Astrocyte of the spinal cord (primary cell): Measurements from ENCODE around the gene NANS.

Experiments
- DNase-seq: peaks from one replicate; pipeline ENCODE4 v3.0.0; 2011; ENCODE audit warnings: low read depth, low spot score
- H3K4me3 ChIP-seq: 2 replicates; pipeline ENCODE4 v1.5.1; 2011; ENCODE audit warnings: low read depth, mild to moderate bottlenecking, low read length, moderate library complexity
- in situ Hi-C: cut with HindIII; loops from 2 replicates; pipeline ENCODE4 v1.10.0; 2017; ENCODE audit warnings: low sequenced_read_pairs
- TF ChIP-seq, protein P1 (sequence below): IDR thresholded peaks from 2 replicates; pipeline ENCODE4 v1.5.1; 2012; ENCODE audit warnings: low read depth, mild to moderate bottlenecking, low read length, inconsistent platforms

Gene NANS

GRCh38 chr9:98083061-98083501, 26.5 kb downstream of the NANS start:
- TF ChIP-seq, protein P1, sequence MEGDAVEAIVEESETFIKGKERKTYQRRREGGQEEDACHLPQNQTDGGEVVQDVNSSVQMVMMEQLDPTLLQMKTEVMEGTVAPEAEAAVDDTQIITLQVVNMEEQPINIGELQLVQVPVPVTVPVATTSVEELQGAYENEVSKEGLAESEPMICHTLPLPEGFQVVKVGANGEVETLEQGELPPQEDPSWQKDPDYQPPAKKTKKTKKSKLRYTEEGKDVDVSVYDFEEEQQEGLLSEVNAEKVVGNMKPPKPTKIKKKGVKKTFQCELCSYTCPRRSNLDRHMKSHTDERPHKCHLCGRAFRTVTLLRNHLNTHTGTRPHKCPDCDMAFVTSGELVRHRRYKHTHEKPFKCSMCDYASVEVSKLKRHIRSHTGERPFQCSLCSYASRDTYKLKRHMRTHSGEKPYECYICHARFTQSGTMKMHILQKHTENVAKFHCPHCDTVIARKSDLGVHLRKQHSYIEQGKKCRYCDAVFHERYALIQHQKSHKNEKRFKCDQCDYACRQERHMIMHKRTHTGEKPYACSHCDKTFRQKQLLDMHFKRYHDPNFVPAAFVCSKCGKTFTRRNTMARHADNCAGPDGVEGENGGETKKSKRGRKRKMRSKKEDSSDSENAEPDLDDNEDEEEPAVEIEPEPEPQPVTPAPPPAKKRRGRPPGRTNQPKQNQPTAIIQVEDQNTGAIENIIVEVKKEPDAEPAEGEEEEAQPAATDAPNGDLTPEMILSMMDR, result no peak
- no peak overlapping the region for H3K4me3 ChIP-seq
- DNase-seq, result no peak
- in situ Hi-C loops, result no loop called here

GRCh38 chr9:98083566-98084183, 27.1 kb downstream of the NANS start:
- TF ChIP-seq, protein P1, result no peak

GRCh38 chr9:98084396-98084795, 27.9 kb downstream of the NANS start:
- TF ChIP-seq, protein P1, result no peak
- no peak overlapping the region for H3K4me3 ChIP-seq

More at GRCh38 chr9:98083566-98084183, 27.1 kb downstream of the NANS start:
- no peak overlapping the region for H3K4me3 ChIP-seq
- in situ Hi-C loops, result no loop called here
- DNase-seq, result no peak

DNA sequence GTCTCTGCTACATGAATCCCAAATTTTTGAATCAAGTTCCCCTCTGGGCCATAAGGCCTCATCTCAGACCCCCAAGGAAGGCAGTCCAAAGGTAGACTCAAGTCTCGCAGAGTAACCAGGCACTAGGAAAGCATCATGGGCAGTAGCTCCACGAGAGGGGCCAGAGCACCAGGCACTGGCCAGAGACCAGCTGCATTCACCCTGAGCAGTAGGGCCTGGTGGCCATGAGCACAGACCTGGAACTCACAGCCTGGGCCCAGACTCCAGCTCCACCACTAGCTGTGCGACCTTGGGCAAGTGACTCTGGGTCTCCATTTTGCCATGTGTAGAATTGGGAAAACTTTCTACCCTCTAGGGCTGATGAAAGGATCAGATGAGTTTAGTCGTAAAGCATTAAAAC, 28.5 kb downstream of the NANS start:
- DNase-seq, result no peak
- in situ Hi-C loops, result no loop called here
- TF ChIP-seq, protein P1, result no peak
- no peak overlapping the region for H3K4me3 ChIP-seq

More at GRCh38 chr9:98084396-98084795, 27.9 kb downstream of the NANS start:
- no peak for DNase-seq
- in situ Hi-C loops, result no loop called here

GRCh38 chr9:98085944-98086343, 29.4 kb downstream of the NANS start:
- no peak for DNase-seq
- in situ Hi-C loops, result no loop called here
- TF ChIP-seq, protein P1, result no peak
- no peak overlapping the region for H3K4me3 ChIP-seq

- no peak overlapping the region for H3K4me3 ChIP-seq
- in situ Hi-C loops, result no loop called here
- TF ChIP-seq, protein P1, result no peak
- DNase-seq, result no peak
Measured at GRCh38 chr9:98086461-98086860, 29.9 kb downstream of the NANS start.
